K562 (cell line): ENCODE data around the gene UBE2J2.

ENCODE experiments used
- CBX8 ChIP-seq: fragments of 200-600 bp; sonication (generic); IDR thresholded peaks from 2 replicates; pipeline ENCODE4 v1.6.1; 2012; ENCODE audit warnings: borderline replicate concordance, mixed run types, low read depth, mild to moderate bottlenecking, moderate library complexity, mixed read lengths, low read length, control low read depth, inconsistent platforms; ENCODE audit not compliant: poor library complexity, severe bottlenecking; ENCODE audit errors: extremely low read depth
- CHCHD3 ChIP-seq: fragments of 250-450 bp; sonication (Bioruptor Pico); IDR thresholded peaks from 2 replicates; pipeline ENCODE4 v2.1.2; 2022; ENCODE audit warnings: mild to moderate bottlenecking
- CTCF ChIP-seq, 3 experiments: IDR thresholded peaks in 2 of 3; conservative IDR thresholded peaks in 1 of 3; 2 replicates each; pipeline ENCODE4 v1.5.1; 2011 to 2012; ENCODE audit warnings: low read length in 3 of 3, mild to moderate bottlenecking in 3 of 3, control low read depth in 2 of 3, improper control_type of control experiment in 1 of 3, inconsistent platforms in 1 of 3, low read depth in 1 of 3, mixed read lengths in 1 of 3, moderate library complexity in 1 of 3; ENCODE audit not compliant: insufficient read depth in 2 of 3
- FOSL1 ChIP-seq: fragments of 200-800 bp; sonication (Bioruptor generic); conservative IDR thresholded peaks from 2 replicates; pipeline ENCODE4 v1.6.1; 2016; ENCODE audit warnings: missing genetic modification characterization, missing compliant biosample characterization
- GATAD2B ChIP-seq: fragments of 450-650 bp; IDR thresholded peaks from 2 replicates; pipeline ENCODE4 v1.6.1; 2017; ENCODE audit warnings: mild to moderate bottlenecking, borderline replicate concordance
- MAFF ChIP-seq: IDR thresholded peaks from 2 replicates; pipeline ENCODE4 v1.6.1; 2012; ENCODE audit warnings: low read length, improper control_type of control experiment
- MAZ ChIP-seq, 2 experiments: fragments of 450-650 bp in 1 of 2; sonication (generic) in 1 of 2; formaldehyde crosslinking; IDR thresholded peaks in 1 of 2; conservative IDR thresholded peaks in 1 of 2; 2 replicates each; pipeline versions ENCODE4 v1.4.0 to v1.5.0; 2020; ENCODE audit warnings: mild to moderate bottlenecking in 1 of 2, missing genetic modification reagents in 1 of 2
- NR2C2 ChIP-seq, 2 experiments: fragments of 200-800 bp in 1 of 2; sonication (Bioruptor generic) in 1 of 2; sonication (generic) in 1 of 2; formaldehyde crosslinking in 1 of 2; IDR thresholded peaks; 2 replicates each; pipeline versions ENCODE4 v1.6.1 to v1.8.0; 2016 to 2022; ENCODE audit warnings: mild to moderate bottlenecking in 1 of 2, missing compliant biosample characterization in 1 of 2, missing genetic modification characterization in 1 of 2, missing genetic modification reagents in 1 of 2
- PCBP2 ChIP-seq: fragments of 200-400 bp; formaldehyde crosslinking; IDR thresholded peaks from 2 replicates; pipeline ENCODE4 v1.6.1; 2018; ENCODE audit warnings: low read length, low read depth, mild to moderate bottlenecking, moderate library complexity; ENCODE audit not compliant: poor library complexity, severe bottlenecking
- POLR2A ChIP-seq: fragments of 450-650 bp; conservative IDR thresholded peaks from 2 replicates; pipeline ENCODE4 v1.6.1; 2016
- RBBP5 ChIP-seq: fragments of 200-600 bp; sonication (generic); IDR thresholded peaks from 2 replicates; pipeline ENCODE4 v1.6.1; 2012; ENCODE audit warnings: borderline replicate concordance, mild to moderate bottlenecking, low read length, control low read depth, inconsistent platforms; ENCODE audit not compliant: insufficient read depth, poor library complexity, severe bottlenecking
- SP2 ChIP-seq: IDR thresholded peaks from 2 replicates; pipeline ENCODE4 v1.6.1; 2011; ENCODE audit warnings: mild to moderate bottlenecking, low read depth, low read length, moderate library complexity; ENCODE audit not compliant: poor library complexity, severe bottlenecking; ENCODE audit errors: extremely low read depth
- ZBTB8A ChIP-seq: fragments of 450-650 bp; IDR thresholded peaks from 2 replicates; pipeline ENCODE4 v1.6.1; 2018; ENCODE audit warnings: mild to moderate bottlenecking, moderate library complexity; ENCODE audit not compliant: partially characterized antibody

- TF ChIP-seq MAFF (no peak), NR2C2 (CRISPR knock-in tag; IDR thresholded peaks at IDR 0.05) (no peak), NR2C2 (tag; IDR thresholded peaks at IDR 0.05) (no peak), PCBP2 (no peak), SP2 (no peak), CTCF (IDR thresholded peaks at IDR 0.05 in 2 of 3, conservative IDR thresholded peaks at IDR 0.05 in 1 of 3; ENCODE audit: insufficient read depth in 2 of 3, low read depth in 1 of 3, low read length in 3 of 3) (peak; percentile 40 to 58 (median 44); a peak in 5 of 6 replicates), POLR2A (no peak), GATAD2B (no peak), FOSL1 (no peak), MAZ (CRISPR knock-in tag; conservative IDR thresholded peaks at IDR 0.05 in 1 of 2, IDR thresholded peaks at IDR 0.05 in 1 of 2) (no peak), ZBTB8A (no peak), CHCHD3 (no peak), RBBP5 (no peak), CBX8 (no peak)
These were observed 8.8 kb downstream of the UBE2J2 start for GRCh38 chr1:1264868-1265272.
